ENCODE data around the gene EIF5A.

EIF5A gene

DNA sequence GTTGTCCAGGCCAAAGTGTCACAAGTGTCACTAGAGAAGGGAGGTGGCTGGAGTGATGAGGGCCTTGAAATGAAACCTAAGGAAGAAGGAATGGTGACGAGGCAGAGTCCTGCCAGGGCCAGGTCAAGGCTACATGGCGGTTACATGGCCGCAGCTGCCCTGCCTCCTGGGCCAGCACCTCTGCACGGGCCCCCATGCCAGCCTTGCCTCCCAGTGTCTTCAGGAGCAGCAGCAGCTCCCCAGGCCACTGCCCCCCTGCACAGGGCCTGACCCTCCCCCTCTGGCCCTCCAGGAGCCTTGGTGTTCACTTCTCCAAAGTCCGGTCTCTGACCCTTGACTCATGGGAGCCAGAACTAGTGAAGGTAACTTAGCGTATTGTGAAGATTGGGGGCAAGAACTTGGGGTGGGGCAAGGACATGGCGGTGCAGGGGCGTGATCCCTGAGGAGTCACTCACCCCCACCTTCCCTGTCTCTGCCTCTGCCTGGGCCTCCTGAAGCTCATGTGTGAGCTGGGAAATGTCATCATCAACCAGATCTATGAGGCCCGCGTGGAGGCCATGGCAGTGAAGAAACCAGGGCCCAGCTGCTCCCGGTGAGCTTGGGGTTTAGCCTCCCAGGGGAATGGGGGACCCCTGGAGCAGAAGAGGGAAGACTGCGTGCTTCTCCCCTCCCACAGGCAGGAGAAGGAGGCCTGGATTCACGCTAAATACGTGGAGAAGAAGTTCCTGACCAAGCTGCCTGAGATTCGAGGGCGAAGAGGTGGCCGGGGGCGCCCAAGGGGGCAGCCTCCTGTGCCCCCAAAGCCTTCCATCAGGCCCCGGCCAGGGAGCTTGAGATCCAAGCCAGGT is 40.4 kb downstream of the EIF5A start:
- Histone ChIP-seq H3K4me3 (ENCODE audit: low read depth, low read length) (no peak overlapping the region), H3K27me3 (ENCODE audit: insufficient read depth, low read depth, severe bottlenecking) (no peaks in the 10 kb centered on the region), H3K36me3 (no peaks in the 10 kb centered on the region), H3K27ac (no peak overlapping the region), H3K9me3 (ENCODE audit: severe bottlenecking) (no peaks in the 10 kb centered on the region)
- no peak for DNase-seq
- TF ChIP-seq, protein P1, sequence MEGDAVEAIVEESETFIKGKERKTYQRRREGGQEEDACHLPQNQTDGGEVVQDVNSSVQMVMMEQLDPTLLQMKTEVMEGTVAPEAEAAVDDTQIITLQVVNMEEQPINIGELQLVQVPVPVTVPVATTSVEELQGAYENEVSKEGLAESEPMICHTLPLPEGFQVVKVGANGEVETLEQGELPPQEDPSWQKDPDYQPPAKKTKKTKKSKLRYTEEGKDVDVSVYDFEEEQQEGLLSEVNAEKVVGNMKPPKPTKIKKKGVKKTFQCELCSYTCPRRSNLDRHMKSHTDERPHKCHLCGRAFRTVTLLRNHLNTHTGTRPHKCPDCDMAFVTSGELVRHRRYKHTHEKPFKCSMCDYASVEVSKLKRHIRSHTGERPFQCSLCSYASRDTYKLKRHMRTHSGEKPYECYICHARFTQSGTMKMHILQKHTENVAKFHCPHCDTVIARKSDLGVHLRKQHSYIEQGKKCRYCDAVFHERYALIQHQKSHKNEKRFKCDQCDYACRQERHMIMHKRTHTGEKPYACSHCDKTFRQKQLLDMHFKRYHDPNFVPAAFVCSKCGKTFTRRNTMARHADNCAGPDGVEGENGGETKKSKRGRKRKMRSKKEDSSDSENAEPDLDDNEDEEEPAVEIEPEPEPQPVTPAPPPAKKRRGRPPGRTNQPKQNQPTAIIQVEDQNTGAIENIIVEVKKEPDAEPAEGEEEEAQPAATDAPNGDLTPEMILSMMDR (IDR thresholded peaks at IDR 0.05; ENCODE audit: low read depth, low read length): no peak

- no peak overlapping the region for H3K27ac ChIP-seq
- DNase-seq: no peak
- H3K27me3 ChIP-seq (ENCODE audit: insufficient read depth, low read depth, severe bottlenecking): no peaks in the 10 kb centered on the region
- H3K9me3 ChIP-seq (ENCODE audit: severe bottlenecking): no peaks in the 10 kb centered on the region
- TF ChIP-seq, protein P1 (IDR thresholded peaks at IDR 0.05; ENCODE audit: low read depth, low read length): no peak
- no peak overlapping the region for H3K4me3 ChIP-seq (ENCODE audit: low read depth, low read length)
- H3K36me3 ChIP-seq: no peaks in the 10 kb centered on the region
These were observed 41.2 kb downstream of the EIF5A start for GRCh38 chr17:7348478-7349242.

DNA sequence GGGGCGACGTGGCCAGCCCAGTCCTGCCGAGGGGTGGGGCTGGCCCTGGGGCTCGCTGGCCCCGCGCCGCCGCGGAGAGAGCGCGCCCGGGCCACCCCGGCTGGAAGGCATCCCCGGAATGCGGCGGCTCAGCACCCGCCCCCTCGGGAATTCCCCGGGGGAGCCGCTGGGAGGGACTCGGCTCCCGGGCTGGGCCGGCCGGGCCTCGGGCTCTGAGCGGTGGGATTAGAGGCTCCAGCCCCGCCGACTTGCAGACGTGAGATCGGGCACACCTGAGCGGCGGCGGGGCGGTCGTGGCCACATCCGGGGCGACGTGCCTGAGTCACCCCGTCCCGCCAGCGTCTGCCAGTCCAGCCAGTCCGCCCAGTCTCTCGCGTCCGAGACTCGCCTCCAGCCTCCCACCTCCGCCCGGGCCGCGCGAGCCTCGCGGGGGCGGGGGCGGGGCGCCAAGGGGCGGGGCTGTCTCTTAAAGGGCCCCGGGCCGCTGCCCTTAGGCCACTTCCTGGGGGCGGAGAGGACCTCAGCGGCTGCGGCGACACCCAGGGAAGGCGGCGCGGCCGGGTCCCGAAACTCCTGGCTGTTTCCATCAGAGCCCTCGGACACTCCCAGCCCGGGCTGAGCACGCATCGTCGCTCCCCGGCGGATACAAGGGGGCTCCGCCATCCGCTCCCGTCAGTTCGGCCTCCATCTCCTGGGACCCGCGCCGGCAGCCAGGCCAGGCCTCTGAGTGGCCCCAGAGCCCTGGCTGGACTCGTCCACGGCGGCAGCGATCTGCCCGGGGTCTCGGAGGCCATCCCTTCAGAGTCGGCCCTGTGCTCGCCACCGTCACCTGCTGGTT is 44.5 kb downstream of the EIF5A start, which contains the start of gene KCTD11:
Gene KCTD11 (plus strand): TSS at position 498 of the 838 bp plus-strand sequence.
- Histone ChIP-seq H3K27ac (peak within 1 kb of the TSS; percentile 73), H3K4me3 (ENCODE audit: low read depth, low read length) (peak within 1 kb of the TSS; percentile 48), H3K9me3 (ENCODE audit: severe bottlenecking) (no peaks in the 10 kb centered on the region), H3K36me3 (no peaks in the 10 kb centered on the region), H3K27me3 (ENCODE audit: insufficient read depth, low read depth, severe bottlenecking) (no peaks in the 10 kb centered on the region)
- TF ChIP-seq, protein P1 (IDR thresholded peaks at IDR 0.05; ENCODE audit: low read depth, low read length): peak; percentile 78
- DNase-seq: peak; percentile 86

DNA sequence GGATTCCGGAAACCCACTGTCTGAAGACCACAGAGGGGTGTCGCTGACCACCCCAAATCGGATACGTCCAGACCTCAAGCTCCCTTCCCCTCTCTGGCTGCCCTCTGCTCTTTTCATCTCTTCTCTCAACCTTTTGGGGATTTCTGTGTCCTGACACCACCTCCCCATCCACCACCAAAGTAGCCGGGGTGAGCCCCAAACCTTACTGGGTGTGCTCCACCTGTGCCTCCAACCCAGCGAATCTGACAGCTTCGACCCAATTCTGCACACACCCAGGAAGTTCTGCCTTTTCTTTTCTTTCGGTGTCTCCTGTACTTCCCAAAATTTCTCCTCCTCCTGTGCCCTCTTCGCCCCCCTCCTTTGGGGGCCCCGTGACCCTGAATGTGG is 45.1 kb downstream of the EIF5A start:
- Histone ChIP-seq H3K27ac (no peak overlapping the region), H3K9me3 (ENCODE audit: severe bottlenecking) (no peaks in the 10 kb centered on the region), H3K36me3 (no peaks in the 10 kb centered on the region), H3K4me3 (ENCODE audit: low read depth, low read length) (peak overlapping the region; percentile 48), H3K27me3 (ENCODE audit: insufficient read depth, low read depth, severe bottlenecking) (no peaks in the 10 kb centered on the region)
- TF ChIP-seq, protein P1 (IDR thresholded peaks at IDR 0.05; ENCODE audit: low read depth, low read length): no peak
- no peak for DNase-seq

GRCh38 chr17:7352910-7353635 is 45.6 kb downstream of the EIF5A start:
- Histone ChIP-seq H3K9me3 (ENCODE audit: severe bottlenecking) (no peaks in the 10 kb centered on the region), H3K4me3 (ENCODE audit: low read depth, low read length) (no peak overlapping the region), H3K36me3 (no peaks in the 10 kb centered on the region), H3K27me3 (ENCODE audit: insufficient read depth, low read depth, severe bottlenecking) (no peaks in the 10 kb centered on the region), H3K27ac (no peak overlapping the region)
- TF ChIP-seq, protein P1 (IDR thresholded peaks at IDR 0.05; ENCODE audit: low read depth, low read length): no peak
- no peak for DNase-seq

All from WERI-Rb-1 (cell line).